ENCODE measurements around the gene GPR142. TPM values are rescaled to one million over a fixed set of nuclear protein-coding genes. Genes with fewer than 3 reads are reported as not detected.

GPR142 gene
- total RNA-seq, 1 donor from 2014 or later: not detected

- DNase-seq (ENCODE audit: low spot score) (no peak), ATAC-seq (no peak)
Measured at GRCh38 chr17:74344658-74345057, 22.6 kb upstream of the GPR142 start.

- no peak for ATAC-seq
- DNase-seq (ENCODE audit: low spot score): no peak
Measured at GRCh38 chr17:74345433-74346241, 21.7 kb upstream of the GPR142 start.

- no peak for ATAC-seq
- DNase-seq (ENCODE audit: low spot score): no peak
Measured at GRCh38 chr17:74347646-74348045, 19.7 kb upstream of the GPR142 start.

GRCh38 chr17:74349120-74349519 lies 18.2 kb upstream of the GPR142 start:
- DNase-seq (ENCODE audit: low spot score) (no peak), ATAC-seq (no peak)

GRCh38 chr17:74350486-74350885 lies 16.8 kb upstream of the GPR142 start:
- no peak for DNase-seq (ENCODE audit: low spot score)
- no peak for ATAC-seq

GRCh38 chr17:74351552-74352210 lies 15.6 kb upstream of the GPR142 start:
- ATAC-seq: no peak
- DNase-seq (ENCODE audit: low spot score): no peak

- ATAC-seq: no peak
- no peak for DNase-seq (ENCODE audit: low spot score)
Measured at GRCh38 chr17:74353446-74354060, 13.8 kb upstream of the GPR142 start.

- ATAC-seq (peak; percentile 20), DNase-seq (ENCODE audit: low spot score) (no peak)
Measured at GRCh38 chr17:74354123-74354522, 13.2 kb upstream of the GPR142 start.

GRCh38 chr17:74354561-74354960 lies 12.7 kb upstream of the GPR142 start:
- ATAC-seq: no peak
- DNase-seq (ENCODE audit: low spot score): no peak

GRCh38 chr17:74355065-74355464 lies 12.2 kb upstream of the GPR142 start:
- no peak for DNase-seq (ENCODE audit: low spot score)

GRCh38 chr17:74356646-74357465 lies 10.4 kb upstream of the GPR142 start:
- DNase-seq (ENCODE audit: low spot score): no peak

More at GRCh38 chr17:74355065-74355464, 12.2 kb upstream of the GPR142 start:
- no peak for ATAC-seq

GRCh38 chr17:74357466-74357809 lies 9.9 kb upstream of the GPR142 start:
- DNase-seq (ENCODE audit: low spot score): no peak
- no peak for ATAC-seq

More at GRCh38 chr17:74356646-74357465, 10.4 kb upstream of the GPR142 start:
- ATAC-seq: peak; percentile 33

- no peak for ATAC-seq
Measured at GRCh38 chr17:74358697-74359096, 8.6 kb upstream of the GPR142 start.

GRCh38 chr17:74359916-74360315 lies 7.4 kb upstream of the GPR142 start:
- DNase-seq (ENCODE audit: low spot score) (no peak), ATAC-seq (no peak)

More at GRCh38 chr17:74358697-74359096, 8.6 kb upstream of the GPR142 start:
- no peak for DNase-seq (ENCODE audit: low spot score)

- ATAC-seq (no peak), DNase-seq (ENCODE audit: low spot score) (no peak)
Measured at GRCh38 chr17:74360899-74361229, 6.4 kb upstream of the GPR142 start.

- ATAC-seq: peak; percentile 79
Measured at GRCh38 chr17:74361230-74362068, 5.9 kb upstream of the GPR142 start, which contains the start of gene BTBD17. Gene BTBD17 (minus strand): TSS chr17:74361868. CDS start chr17:74361819, 49 bp downstream.

GRCh38 chr17:74362069-74362405 lies 5.3 kb upstream of the GPR142 start:
- DNase-seq (ENCODE audit: low spot score) (no peak), ATAC-seq (no peak)

More at GRCh38 chr17:74361230-74362068, 5.9 kb upstream of the GPR142 start, which contains the start of gene BTBD17:
- DNase-seq (ENCODE audit: low spot score): peak; percentile 56

GRCh38 chr17:74362810-74363498 lies 4.4 kb upstream of the GPR142 start:
- DNase-seq (ENCODE audit: low spot score) (no peak), ATAC-seq (peak; percentile 17)

GRCh38 chr17:74368341-74369081 lies 1.2 kb downstream of the GPR142 start:
- DNase-seq (ENCODE audit: low spot score) (peak; percentile 78), ATAC-seq (peak; percentile 97)

Data from left lobe of liver (tissue), 2 donors.